Nephron (organoid): ENCODE measurements around the gene PRKAR2B.
A peak's percentile ranks its signal among the peaks of the same experiment; 100 is the strongest.
"Not testable (repeated sequence)": the region's sequence is repeated elsewhere in the genome, so short reads cannot be mapped to it uniquely, and the experiment has no call there.

ENCODE experiments used
- H3K27ac Mint-ChIP-seq, 3 experiments: 2 replicates each; pipeline ENCODE4 v1.8.0; 2020; ENCODE audit warnings: mixed read lengths in 3 of 3, mild to moderate bottlenecking in 2 of 3, moderate library complexity in 1 of 3
- H3K27me3 Mint-ChIP-seq: 2 replicates; pipeline ENCODE4 v1.8.0; 2021; ENCODE audit warnings: low read depth, mild to moderate bottlenecking, moderate library complexity, mixed read lengths
- H3K36me3 Mint-ChIP-seq: 2 replicates; pipeline ENCODE4 v1.8.0; 2020; ENCODE audit warnings: low read depth, mixed read lengths
- H3K4me1 Mint-ChIP-seq: 2 replicates; pipeline ENCODE4 v1.8.0; 2020; ENCODE audit warnings: mixed read lengths
- H3K4me3 Mint-ChIP-seq, 3 experiments: 2 replicates each; pipeline ENCODE4 v1.8.0; 2020; ENCODE audit warnings: mild to moderate bottlenecking in 3 of 3, mixed read lengths in 3 of 3, moderate library complexity in 2 of 3
- H3K9me3 Mint-ChIP-seq: 2 replicates; pipeline ENCODE4 v1.8.0; 2020; ENCODE audit warnings: mixed read lengths
- CTCF ChIP-seq, 3 experiments: fragments of 200-600 bp; sonication (generic); IDR thresholded peaks; one replicate each; pipeline ENCODE4 v1.5.0; 2021; ENCODE audit warnings: antibody characterized with exemption in 3 of 3; ENCODE audit not compliant: unreplicated experiment in 3 of 3

The PRKAR2B gene

DNA sequence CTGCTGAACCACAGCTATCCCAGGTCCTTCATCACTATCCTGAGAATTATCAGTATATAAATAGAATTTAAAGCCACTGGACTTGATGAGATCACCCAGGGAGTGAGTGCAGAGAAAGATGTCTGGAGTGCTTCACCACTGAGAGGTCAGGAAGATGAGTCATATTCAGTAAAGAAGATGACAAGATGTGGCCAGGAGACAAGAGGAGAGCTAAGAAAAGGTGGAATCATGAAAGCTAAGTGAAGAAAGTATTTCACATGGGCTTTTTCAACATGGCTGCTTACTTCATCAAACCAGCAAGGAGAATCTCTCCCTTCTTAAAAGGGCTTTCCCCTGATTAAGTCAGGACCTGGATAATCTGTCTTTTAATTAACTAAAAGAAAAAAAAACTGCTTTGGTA, 9.1 kb upstream of the PRKAR2B start:
- Mint-ChIP-seq H3K4me3 (no peak overlapping the region), H3K27me3 (no peaks in the 10 kb centered on the region), H3K4me1 (no peaks in the 10 kb centered on the region), H3K9me3 (peaks cover 10% of the 10 kb centered on the region), H3K36me3 (no peaks in the 10 kb centered on the region), H3K27ac (no peak overlapping the region)
- no peak for TF ChIP-seq CTCF (IDR thresholded peaks at IDR 0.05; ENCODE audit: unreplicated experiment in 3 of 3)

- H3K36me3 Mint-ChIP-seq: no peaks in the 10 kb centered on the region
- H3K27me3 Mint-ChIP-seq: no peaks in the 10 kb centered on the region
- H3K9me3 Mint-ChIP-seq: peaks cover 10% of the 10 kb centered on the region
- no peak overlapping the region for H3K4me3 Mint-ChIP-seq
- H3K27ac Mint-ChIP-seq: no peak overlapping the region
- TF ChIP-seq CTCF (IDR thresholded peaks at IDR 0.05; ENCODE audit: unreplicated experiment in 3 of 3): no peak
- H3K4me1 Mint-ChIP-seq: no peaks in the 10 kb centered on the region
Observed at GRCh38 chr7:107036535-107036934, 8.0 kb upstream of the PRKAR2B start.

- Mint-ChIP-seq H3K4me1 (no peaks in the 10 kb centered on the region), H3K27ac (no peak overlapping the region), H3K9me3 (peaks cover 10% of the 10 kb centered on the region), H3K4me3 (no peak overlapping the region), H3K36me3 (no peaks in the 10 kb centered on the region), H3K27me3 (no peaks in the 10 kb centered on the region)
- no peak for TF ChIP-seq CTCF (IDR thresholded peaks at IDR 0.05; ENCODE audit: unreplicated experiment in 3 of 3)
Observed at GRCh38 chr7:107037717-107038603, 6.5 kb upstream of the PRKAR2B start.

- no peaks in the 10 kb centered on the region for H3K27me3 Mint-ChIP-seq
- H3K4me1 Mint-ChIP-seq: peaks cover 5% of the 10 kb centered on the region
- no peak for TF ChIP-seq CTCF (IDR thresholded peaks at IDR 0.05; ENCODE audit: unreplicated experiment in 3 of 3)
- peaks cover 10% of the 10 kb centered on the region for H3K9me3 Mint-ChIP-seq
- no peak overlapping the region for H3K27ac Mint-ChIP-seq
- H3K36me3 Mint-ChIP-seq: no peaks in the 10 kb centered on the region
- no peak overlapping the region for H3K4me3 Mint-ChIP-seq
Observed at GRCh38 chr7:107039199-107039900, 5.2 kb upstream of the PRKAR2B start.

DNA sequence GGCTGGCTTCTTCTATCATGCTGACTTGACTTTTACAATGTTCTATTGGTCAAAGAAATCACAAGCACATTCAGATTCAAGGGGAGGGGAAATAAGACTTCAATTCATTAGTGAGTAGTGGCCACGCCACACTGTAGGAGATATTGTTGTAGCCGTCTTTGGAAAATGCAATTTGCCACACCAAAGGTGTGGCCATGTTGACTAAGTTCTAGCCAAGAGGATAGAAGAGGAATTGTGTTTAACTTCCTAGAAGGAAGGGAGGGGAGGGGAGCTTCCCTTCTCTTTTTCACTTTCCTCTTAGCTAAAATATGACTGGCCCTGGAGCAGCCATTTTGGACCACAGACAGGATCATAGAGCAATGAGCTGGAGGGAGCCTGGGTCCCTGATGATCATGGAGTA, 3.4 kb upstream of the PRKAR2B start:
- H3K9me3 Mint-ChIP-seq: peaks cover 7% of the 10 kb centered on the region
- no peaks in the 10 kb centered on the region for H3K36me3 Mint-ChIP-seq
- TF ChIP-seq CTCF (IDR thresholded peaks at IDR 0.05; ENCODE audit: unreplicated experiment in 3 of 3): no peak
- H3K4me3 Mint-ChIP-seq: peak overlapping the region in 1 of 3 experiments; percentile 11
- H3K27me3 Mint-ChIP-seq: no peaks in the 10 kb centered on the region
- no peak overlapping the region for H3K27ac Mint-ChIP-seq
- peaks cover 14% of the 10 kb centered on the region for H3K4me1 Mint-ChIP-seq

DNA sequence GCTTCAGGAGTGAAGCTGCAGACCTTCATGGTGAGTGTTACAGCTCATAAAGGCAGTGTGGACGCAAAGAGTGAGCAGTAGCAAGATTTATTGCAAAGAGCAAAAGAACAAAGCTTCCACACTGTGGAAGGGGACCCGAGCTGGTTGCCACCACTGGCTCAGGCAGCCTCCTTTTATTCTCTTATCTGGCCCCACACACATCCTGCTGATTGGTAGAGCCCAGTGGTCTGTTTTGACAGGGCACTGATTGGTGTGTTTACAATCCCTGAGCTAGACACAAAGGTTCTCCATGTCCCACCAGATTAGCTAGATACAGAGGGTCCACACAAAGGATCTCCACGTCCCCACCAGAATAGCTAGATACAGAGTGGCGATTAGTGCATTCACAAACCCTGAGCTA, 2.7 kb upstream of the PRKAR2B start:
- not testable (repeated sequence) for H3K27me3 Mint-ChIP-seq, H3K9me3 Mint-ChIP-seq, H3K36me3 Mint-ChIP-seq
- peak overlapping the region in 1 of 3 experiments; percentile 14 for H3K4me3 Mint-ChIP-seq
- peak overlapping the region in 2 of 3 experiments; percentile 33 to 51 for H3K27ac Mint-ChIP-seq
- peaks cover 21% of the 10 kb centered on the region for H3K4me1 Mint-ChIP-seq

DNA sequence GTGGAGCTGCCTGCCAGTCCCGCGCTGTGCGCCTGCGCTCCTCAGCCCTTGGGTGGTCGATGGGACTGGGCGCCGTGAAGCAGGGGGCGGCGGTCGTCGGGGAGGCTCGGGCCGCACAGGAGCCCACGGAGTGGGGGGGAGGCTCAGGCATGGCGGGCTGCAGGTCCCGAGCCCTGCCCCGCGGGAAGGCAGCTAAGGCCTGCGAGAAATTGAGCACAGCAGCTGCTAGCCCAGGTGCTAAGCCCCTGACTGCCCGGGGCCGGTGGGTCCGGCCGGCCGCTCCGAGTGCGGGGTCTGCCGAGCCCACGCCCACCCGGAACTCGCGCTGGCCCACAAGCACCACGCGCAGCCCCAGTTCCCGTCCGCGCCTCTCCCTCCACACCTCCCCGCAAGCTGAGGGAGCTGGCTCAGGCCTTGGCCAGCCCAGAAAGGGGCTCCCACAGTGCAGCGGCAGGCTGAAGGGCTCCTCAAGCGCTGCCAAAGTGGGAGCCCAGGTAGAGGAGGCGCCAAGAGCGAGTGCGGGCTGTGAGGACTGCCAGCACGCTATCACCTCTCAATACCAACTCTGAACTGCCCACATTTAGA, 2.1 kb upstream of the PRKAR2B start:
- H3K36me3 Mint-ChIP-seq, H3K4me3 Mint-ChIP-seq, H3K27ac Mint-ChIP-seq, H3K9me3 Mint-ChIP-seq, H3K27me3 Mint-ChIP-seq: not testable (repeated sequence)
- peaks cover 25% of the 10 kb centered on the region for H3K4me1 Mint-ChIP-seq
